DOHH2 (cell line): ENCODE results near the gene PRH1.

ENCODE experiments used
- H3F3A ChIP-seq: fragments of 200-600 bp; sonication (generic), shearing (Covaris generic); 2 replicates; pipeline ENCODE4 v1.6.0; 2016; ENCODE audit warnings: antibody characterized with exemption, mild to moderate bottlenecking; ENCODE audit not compliant: control insufficient read depth, insufficient read depth
- H3K27ac ChIP-seq: fragments of 200-600 bp; sonication (generic); 2 replicates; pipeline ENCODE4 v1.5.1; 2014; ENCODE audit warnings: low read depth, mild to moderate bottlenecking, low read length, moderate library complexity
- H3K27me3 ChIP-seq: fragments of 200-600 bp; sonication (generic); 2 replicates; pipeline ENCODE4 v1.6.1; 2014; ENCODE audit warnings: mild to moderate bottlenecking, low read length, mixed read lengths; ENCODE audit not compliant: control insufficient read depth
- H3K36me3 ChIP-seq: fragments of 200-600 bp; sonication (generic); 2 replicates; pipeline ENCODE4 v1.6.1; 2014; ENCODE audit warnings: mild to moderate bottlenecking, low read length, moderate library complexity, mixed read lengths; ENCODE audit not compliant: control insufficient read depth
- H3K4me1 ChIP-seq: fragments of 200-600 bp; sonication (generic); 2 replicates; pipeline ENCODE4 v1.6.1; 2014; ENCODE audit warnings: mild to moderate bottlenecking, low read length, mixed read lengths; ENCODE audit not compliant: control insufficient read depth
- H3K4me2 ChIP-seq: fragments of 200-600 bp; sonication (generic); 2 replicates; pipeline ENCODE4 v1.6.0; 2014; ENCODE audit warnings: mild to moderate bottlenecking, low read length, moderate library complexity
- H3K4me3 ChIP-seq: fragments of 200-600 bp; sonication (generic); 2 replicates; pipeline ENCODE4 v1.5.1; 2014; ENCODE audit warnings: mild to moderate bottlenecking, low read length, mixed read lengths
- H3K79me2 ChIP-seq: fragments of 200-600 bp; sonication (generic); 2 replicates; pipeline ENCODE4 v1.6.1; 2014; ENCODE audit warnings: mild to moderate bottlenecking, low read length, mixed read lengths; ENCODE audit not compliant: control insufficient read depth
- H3K9me2 ChIP-seq: fragments of 200-600 bp; sonication (generic); replicated peaks from 2 replicates; pipeline ENCODE4 v1.6.1; 2014; ENCODE audit warnings: mild to moderate bottlenecking, low read length, mixed read lengths; ENCODE audit not compliant: control insufficient read depth
- H3K9me3 ChIP-seq: fragments of 200-600 bp; sonication (generic); 2 replicates; pipeline ENCODE4 v1.6.1; 2014; ENCODE audit warnings: antibody characterized with exemption, low read length, mixed read lengths; ENCODE audit not compliant: control insufficient read depth, insufficient read depth
- H4K20me1 ChIP-seq: fragments of 200-600 bp; sonication (generic); 2 replicates; pipeline ENCODE4 v1.6.0; 2014; ENCODE audit warnings: low read depth, mild to moderate bottlenecking, antibody characterized with exemption, low read length, moderate library complexity; ENCODE audit not compliant: control insufficient read depth, insufficient read depth
- CTCF ChIP-seq: fragments of 200-600 bp; sonication (generic); IDR thresholded peaks from one replicate; pipeline ENCODE4 v1.5.1; 2014; ENCODE audit warnings: antibody characterized with exemption, mild to moderate bottlenecking, low read depth, low read length; ENCODE audit not compliant: poor library complexity, severe bottlenecking
- EZH2phosphoT487 ChIP-seq: fragments of 200-600 bp; sonication (generic); IDR thresholded peaks from 2 replicates; pipeline ENCODE4 v1.6.1; 2017; ENCODE audit warnings: borderline replicate concordance, mild to moderate bottlenecking, antibody characterized with exemption, low read length, moderate library complexity, mixed read lengths

Gene PRH1

GRCh38 chr12:10842862-10843261 lies 41.2 kb downstream of the PRH1 start:
- no peak overlapping the region for H3K4me2 ChIP-seq
- H3K27me3 ChIP-seq, result no peaks in the 10 kb centered on the region
- no peaks in the 10 kb centered on the region for H3K79me2 ChIP-seq
- no peaks in the 10 kb centered on the region for H3K4me1 ChIP-seq
- H4K20me1 ChIP-seq, result no peaks in the 10 kb centered on the region
- H3K4me3 ChIP-seq, result no peak overlapping the region
- H3K27ac ChIP-seq, result no peak overlapping the region
- H3K9me2 ChIP-seq, result no peaks in the 10 kb centered on the region
- TF ChIP-seq EZH2phosphoT487 (no peak), CTCF (no peak)
- no peaks in the 10 kb centered on the region for H3K9me3 ChIP-seq
- H3K36me3 ChIP-seq, result no peaks in the 10 kb centered on the region
- H3F3A ChIP-seq, result no peaks in the 10 kb centered on the region

GRCh38 chr12:10838461-10838860 lies 45.6 kb downstream of the PRH1 start:
- Histone ChIP-seq H3K36me3 (no peaks in the 10 kb centered on the region), H3K9me2 (no peaks in the 10 kb centered on the region), H4K20me1 (no peaks in the 10 kb centered on the region), H3F3A (no peaks in the 10 kb centered on the region), H3K4me2 (no peak overlapping the region), H3K27me3 (no peaks in the 10 kb centered on the region), H3K4me3 (no peak overlapping the region), H3K27ac (no peak overlapping the region), H3K79me2 (no peaks in the 10 kb centered on the region), H3K9me3 (no peaks in the 10 kb centered on the region), H3K4me1 (no peaks in the 10 kb centered on the region)
- TF ChIP-seq EZH2phosphoT487 (no peak), CTCF (no peak)
